GM21447 (cell line): ENCODE data around the gene GIT1.
A peak's percentile ranks its signal among the peaks of the same experiment; 100 is the strongest.

Source experiments
- ATAC-seq: cut with Tn5 transposase; IDR thresholded peaks from one replicate; pipeline ENCODE4 v1.9.1; 2021; ENCODE audit not compliant: unreplicated experiment

Gene GIT1

DNA sequence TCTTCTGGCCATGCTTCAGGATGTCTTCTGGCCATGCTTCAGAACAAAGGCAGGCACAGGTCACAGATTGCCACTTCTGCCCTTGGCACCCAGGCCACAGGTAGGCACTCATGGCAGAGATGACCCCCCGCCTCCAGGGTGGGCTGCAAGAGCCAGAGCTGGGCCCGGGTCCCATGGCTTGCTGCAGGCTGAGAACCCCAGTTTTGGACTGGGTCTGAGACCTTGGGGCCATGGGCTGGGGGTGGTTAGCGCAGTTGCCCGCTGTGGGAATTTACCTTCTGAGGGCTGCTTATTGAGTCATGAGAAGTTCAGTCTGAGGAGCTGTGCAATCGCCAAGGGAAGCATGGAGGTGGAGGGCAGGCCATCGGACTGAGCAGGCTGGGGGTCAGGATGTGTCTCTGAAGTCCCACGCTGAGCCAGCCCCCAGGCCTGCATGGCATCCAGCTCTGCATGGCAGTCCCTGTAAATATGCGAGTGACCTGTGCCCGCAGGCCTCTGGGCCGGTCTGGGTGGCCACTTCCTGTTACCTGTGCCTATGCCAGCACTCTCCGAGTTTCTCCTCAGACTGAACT, 5.2 kb upstream of the GIT1 start:
- ATAC-seq, result no peak

DNA sequence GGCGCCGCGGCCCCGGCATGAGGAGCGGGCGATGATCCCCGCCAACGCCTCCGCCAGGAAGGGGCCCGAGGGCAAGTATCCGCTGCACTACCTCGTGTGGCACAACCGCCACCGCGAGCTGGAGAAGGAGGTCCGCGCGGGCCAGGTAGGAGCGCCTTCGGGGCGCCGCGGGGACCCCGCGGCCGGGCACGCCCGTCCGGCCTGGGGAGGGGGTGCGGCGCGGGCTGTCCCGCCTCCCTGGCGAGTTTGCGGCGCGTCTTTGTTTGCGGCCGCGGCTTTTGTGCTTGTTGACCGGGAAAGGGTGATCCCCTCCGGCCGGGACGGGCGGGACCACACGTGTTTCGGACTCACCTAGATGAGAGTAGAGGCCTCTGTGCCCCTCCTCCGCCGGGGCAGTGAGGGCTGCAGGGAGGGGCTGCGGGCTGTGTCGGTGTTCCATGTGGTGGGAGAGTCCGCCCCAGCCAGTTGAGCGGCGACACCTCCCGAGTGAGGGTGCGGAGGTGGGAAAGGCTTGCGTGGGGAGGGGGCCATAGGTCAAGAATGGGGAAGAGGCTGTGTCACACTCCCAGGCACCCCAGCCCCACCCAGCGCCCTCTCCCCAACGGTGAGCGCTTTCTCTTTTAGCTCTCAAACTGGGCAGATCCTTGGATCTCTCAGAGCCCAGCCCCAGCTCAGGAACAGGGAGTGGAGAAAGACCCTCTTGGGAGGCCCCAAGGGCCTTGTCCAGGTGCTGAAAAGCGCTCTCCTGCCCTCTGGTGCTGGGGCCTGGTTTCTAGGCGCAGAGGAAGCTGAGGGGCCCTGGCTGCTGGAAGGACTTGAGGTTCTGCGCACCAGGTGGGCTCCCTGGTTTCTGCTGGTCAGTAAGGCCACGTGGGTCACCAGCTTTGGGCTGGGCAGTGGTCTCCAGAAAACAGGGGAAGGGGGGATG, 4.4 kb upstream of the GIT1 start:
- no peak for ATAC-seq

DNA sequence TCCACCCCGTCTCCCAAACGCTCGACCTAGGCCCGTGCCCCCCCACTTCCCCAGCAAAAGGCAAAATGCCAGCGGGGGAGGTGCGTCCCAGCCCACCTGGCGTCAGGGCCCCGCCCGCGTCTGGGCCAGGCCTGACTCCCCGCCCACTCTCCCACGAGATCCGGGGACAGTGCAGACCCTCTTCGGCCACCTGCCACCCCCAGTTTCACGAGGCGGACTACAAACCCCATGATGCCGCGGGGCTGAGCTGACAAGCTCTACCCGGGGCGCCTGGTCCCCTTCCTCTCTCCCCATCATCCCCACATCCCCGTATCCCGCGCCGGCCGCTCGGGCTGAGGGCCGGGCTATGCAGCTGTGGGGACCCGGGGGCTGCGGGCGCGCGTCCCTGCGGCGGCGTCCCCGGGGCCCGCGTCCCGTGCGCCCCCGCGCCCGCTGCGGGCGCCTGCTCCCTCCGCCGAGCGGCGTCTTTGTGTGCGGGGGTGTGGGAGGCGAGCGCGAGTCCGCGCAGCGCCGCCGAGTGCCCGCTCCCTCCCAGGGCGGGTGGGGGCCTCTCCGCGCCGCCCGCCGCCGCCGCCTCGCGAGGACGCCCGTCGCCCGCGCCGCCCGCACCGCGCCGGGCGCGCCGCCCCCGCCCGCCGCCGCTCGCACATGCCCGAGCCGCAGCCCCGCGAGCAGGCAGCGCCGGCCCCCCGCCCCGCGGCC, 3.6 kb upstream of the GIT1 start, which contains the start of gene ANKRD13B:
ANKRD13B (plus strand) TSS at position 283 of the 702 bp plus-strand sequence. CDS start 490 bp downstream, outside the sequence.
- ATAC-seq, result no peak

DNA sequence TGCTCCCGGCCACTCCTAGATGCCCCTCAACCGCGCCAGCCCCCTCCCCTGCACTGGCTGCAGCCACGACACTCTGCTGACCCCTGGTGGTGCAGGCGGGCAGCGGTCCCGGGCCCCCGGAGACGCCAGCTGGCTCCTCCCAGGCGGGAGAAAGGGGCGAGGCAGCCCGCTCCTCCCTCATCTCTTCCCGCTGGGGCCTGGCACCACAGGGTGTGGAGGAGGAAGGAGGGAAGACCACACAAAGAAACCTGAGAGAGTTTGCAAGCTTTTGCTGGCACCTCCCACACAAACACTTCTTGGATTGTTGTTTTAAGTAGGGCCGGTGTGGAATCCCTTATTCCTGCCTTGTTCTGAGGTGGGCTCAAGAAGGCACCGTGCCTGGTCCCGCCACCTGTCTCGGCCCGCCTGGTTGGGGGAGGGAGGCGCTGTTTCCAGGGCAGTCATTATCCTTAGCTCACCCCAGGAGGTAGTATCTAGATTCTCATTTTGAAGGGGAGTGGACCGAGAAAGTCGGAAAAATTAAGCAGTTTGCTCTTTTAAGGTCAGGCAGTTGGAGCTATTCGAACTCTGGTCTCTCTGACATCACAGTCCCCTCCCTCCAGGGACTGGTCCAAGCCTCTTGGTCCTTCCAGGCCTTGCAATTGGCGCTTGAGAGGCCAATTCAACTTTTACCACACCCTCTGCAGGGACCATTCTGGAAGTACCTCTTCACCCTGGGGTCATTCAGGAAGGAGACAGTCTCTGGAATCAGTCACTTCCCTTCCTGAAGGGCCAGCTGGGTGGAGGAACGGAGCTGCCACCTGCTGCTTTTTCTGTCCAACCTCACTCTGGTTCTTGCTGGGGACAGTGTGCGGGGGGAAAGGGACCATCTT, 2.5 kb upstream of the GIT1 start:
- no peak for ATAC-seq

DNA sequence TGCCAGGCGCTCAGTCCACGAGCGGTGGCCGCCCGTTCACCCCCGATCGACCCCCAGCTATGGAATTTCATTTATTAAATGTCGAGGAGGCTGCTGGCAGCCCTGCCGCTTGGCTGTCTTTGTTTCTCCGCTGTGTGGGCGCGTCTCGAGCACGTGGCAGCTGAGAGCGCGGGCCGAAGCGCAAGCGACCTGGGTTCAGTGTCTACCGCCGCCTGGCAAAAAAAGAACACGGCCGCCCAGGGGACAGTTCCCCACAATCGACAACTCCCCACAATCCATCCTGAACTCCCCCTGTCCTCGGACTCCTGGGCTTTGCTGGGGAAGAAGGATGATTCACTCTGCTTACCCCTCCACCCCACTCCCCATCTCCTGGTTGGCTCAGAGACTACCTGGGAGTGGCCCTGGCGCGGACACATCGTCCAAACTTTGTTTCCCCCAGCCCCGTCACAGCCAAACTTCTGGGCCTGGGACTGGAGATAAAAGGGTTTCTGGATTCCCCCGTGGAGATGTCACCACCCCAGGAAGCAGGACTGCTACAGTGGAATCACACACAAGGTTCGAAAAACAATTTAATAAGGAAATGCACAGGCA, 1.8 kb upstream of the GIT1 start:
- ATAC-seq, result no peak

DNA sequence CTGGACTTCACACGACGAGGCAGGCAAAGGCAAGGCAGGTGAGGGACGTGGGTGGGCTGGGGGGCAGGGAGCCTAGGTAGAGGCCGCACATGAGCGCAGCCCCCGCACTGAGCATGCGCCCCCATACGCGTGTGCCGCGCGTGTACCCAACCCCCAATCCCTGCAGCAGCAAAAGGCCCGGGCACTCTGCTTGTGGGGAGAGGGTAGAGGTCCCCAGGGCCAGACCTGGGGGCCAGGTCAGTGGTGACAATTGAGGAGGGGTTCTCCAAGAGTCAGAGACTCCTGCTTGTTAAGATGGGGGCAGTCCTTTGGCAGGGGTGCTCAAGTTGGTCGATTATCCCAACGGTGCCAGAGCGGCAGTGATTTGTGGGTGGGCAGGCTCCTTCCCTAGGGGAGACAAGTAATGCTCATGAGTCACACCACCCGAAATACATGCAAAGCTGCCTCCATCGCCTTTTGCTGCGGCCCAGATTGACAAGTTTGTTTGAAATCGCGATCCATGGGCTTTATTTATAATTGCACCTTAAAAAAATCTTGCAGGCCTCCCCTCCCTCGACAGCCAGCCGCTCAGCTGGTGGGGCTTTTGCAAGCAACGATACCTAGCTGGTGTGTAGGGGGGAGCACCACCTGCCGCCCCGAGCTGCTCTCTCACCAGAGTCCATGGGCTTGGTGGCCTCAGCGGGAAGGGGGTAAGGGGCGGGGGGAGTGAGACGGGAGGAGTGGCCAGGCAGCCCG, 1.1 kb upstream of the GIT1 start:
- no peak for ATAC-seq

DNA sequence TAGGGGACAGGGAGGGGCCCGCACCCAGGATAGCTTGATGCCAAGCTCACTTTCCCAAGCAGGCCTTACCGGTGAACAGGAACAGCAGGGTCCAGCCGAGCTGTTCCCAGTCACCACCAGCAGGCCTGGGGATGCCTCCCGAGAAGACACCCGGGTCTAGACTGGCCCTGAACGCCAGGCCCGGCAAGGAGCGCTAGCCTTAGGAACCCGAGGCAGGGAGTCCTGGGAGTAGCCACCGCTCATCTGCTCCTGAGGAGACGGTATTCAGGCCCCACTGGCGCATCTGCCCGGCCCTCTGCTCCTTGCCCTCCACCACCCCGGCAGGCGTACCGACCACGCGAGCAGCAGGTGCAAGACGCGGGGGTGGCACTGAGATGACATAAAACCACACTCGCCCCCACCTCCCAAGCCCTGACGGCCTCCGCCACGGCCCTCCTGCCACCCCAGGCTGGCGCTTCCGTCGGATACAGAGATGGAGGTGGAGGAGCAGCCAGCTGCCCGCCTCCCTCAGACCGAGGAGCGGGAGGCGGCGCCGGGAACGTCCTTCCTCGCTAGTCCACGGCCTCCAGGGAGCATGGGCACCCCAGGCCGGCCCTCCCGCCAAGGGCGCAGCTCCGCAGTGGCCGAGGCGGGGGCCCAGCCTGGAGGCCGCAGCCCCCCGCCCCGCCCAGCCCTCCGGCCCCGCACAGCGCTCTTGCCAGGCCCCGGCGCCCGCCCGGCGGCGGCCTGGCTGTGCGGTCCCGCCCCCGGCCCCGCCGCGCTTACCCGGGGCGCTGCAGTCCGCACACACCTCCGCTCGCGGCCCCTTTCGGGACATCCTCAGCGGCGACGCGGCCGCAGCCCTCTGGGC, 661 bp downstream of the GIT1 start:
- peak; percentile 8 for ATAC-seq

DNA sequence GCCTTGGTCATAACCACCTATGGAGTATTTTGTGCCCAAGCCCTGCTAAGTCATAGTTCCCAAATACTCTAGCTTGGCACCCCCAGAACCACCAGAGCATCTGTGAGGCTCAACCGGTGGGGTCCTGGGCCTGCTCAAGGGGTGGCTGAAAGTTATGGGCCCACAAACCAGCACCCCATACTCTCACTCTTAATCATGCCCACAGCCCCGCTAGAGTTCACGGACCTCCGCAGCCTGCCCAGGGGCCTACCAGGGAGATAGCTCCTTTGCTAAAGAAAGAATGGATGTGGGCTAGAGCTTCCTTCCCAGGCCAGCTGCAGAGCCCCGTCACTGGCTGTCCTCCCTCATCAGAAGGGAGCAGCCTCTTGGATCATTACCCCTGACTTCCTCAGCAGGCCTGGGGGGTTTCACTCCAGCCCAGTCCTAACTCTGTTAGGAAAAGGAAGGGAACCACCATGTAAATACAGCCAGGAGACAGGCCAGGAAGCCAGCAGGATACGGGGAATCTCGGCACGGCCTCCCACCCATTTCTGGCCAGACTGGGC, 1.4 kb downstream of the GIT1 start:
- no peak for ATAC-seq

DNA sequence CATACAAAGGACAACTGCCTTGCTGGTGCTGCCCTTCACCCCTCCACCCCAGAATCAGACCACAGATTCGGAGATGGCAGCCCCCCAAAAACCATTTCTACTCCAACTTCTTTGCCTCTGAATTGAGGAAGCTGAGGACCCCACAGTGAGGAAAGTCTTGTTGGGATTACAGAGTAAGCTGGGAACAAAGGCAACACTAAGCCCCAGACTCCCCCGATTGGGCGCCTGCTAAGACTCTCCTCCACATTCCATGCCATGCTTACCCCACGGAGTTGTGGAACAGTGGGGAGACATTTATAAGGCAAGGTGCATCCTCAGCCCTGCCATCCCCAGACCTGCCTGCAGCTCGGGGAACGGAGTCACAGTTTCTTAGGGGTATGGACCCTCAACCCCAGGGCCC, 1.9 kb downstream of the GIT1 start:
- no peak for ATAC-seq

DNA sequence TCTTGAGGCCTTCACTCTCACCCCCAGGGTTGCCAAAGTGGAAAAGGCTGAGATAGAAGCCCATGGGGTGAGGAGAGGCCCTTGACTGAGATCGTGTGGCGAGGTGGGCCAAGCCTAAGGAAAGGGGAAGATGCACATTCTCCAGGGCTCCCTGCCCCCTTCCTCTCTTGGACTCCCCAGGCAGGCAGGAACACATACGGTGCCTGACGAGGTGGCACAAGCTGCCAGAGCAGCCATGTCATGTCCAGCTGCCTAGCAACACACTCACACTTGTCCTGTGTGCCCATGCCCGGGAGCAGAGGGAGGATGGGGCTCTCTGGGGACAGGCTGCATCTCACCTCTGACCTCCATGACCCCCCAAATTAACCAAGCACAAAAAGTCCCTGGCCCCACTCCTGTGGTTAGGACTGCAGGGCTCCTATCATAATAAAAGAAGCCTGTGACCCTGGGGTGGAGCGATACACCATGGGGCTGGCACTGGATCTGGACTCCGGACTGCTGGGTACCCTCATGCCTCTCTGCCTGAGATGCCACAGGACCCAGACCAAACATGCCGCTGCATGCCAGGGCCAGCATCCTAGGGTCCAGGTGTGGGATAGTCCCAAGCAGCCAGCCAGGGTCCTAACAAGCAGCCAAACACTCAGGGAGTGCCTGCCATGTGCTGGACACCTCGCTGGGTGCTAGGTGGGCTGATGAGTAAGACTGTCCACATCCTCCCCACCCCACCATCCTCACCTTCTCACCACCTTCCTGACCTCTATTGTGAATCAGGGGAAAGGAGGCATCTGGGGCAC, 2.6 kb downstream of the GIT1 start:
- no peak for ATAC-seq

DNA sequence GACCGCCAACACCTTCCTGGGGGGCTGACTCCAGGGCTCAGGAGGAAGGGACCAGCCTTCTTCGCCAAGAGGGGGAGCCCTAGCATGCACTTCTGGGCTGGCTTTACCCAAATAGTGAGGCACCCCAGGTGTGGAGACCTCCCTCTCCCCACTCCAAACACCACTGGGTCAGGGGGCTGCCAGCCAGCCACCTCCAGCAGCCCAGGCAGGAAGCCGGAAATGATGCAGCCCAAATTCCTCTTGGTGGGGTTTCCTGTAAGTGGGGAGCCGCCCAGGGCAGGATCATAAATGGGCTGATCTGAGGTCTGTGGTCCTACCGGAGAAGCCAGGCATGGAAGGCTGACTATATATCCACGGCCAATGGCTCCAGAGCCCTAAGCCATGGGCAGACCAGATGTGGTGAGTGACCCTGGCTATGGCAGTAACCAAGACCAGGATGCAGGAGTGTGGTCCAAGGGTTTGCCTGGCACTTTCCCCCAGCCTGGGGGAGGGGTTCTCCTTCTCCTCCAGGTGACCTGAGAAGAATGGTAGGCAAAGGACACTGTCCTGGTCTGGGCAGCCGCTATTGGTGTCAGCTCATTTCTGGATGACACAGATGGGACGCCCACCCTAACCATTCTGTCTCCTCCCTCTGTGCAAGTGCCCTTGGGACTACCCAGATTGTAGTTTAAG, 4.2 kb downstream of the GIT1 start:
- ATAC-seq, result no peak

DNA sequence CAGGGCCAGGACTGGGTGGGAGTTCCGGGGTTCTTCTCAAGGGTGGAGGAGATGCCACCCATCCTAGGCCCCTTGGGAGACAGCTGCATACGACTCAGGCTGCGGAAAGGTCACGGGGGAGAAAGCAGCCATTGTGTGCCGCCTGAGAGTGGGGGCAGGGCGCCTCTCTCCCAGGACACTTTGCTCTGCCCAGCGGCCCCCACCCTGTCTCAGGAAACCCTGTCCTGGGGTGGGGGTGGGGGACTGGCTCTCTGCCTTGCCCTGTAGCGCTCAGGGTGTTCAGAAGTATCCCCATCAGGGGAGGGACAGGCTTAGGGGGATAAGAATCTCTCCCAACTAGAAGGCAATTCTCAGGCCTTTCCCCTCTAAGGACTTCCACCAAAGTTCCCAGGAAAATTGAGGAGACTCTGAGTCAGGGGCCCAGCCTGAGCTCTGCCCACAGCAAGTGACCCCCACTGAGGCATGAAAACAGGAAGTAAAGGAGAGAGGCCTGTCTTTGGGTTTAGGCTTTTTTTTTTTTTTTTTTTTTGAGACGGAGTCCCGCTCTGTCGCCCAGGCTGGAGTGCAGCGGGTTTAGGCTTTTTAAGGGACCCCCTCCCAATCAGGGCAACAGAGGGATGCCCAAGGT, 4.9 kb downstream of the GIT1 start:
- no peak for ATAC-seq

DNA sequence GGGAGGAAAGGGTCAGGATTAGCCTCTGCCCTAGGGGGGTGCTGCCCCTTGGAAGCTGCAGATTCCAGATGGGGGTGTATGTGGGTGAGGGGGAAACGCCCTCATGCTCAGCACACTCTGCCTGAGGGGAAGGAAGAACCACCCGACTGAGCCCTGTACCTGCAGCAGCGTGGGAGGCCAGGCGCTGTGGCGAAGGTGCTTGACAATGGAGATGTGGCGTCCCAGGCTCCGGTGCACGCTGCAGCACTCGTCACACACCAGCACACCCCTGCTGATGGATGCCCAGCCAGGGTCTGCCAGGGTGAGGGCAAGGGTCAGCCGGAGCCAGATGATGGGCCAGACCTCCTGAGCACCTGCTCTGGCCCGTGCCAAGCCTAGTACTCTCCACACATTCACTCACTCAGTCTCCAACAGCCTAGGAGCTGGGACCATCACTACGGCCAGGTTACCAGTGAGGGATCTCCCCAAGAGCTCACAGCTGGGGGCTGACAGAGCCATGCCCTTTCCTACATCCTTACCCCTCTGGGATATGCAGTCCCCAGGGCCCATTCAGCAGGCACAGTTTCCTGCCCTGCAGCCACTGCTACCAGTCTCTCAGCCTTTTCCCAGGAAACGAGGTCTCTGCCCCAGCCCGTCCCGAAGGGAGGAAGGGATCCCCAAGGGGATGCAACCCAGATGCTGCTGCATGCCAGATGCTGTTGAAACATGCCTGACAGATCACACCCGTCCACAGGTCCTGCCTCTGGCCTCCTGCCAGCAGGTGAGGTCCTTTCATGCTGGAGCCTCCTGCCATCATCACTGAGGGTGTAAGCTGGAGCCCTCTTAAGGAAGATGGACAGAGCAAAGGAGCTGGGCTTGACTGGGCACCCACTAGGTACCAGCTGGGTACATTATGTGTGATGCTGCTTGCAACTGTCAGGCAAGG, 5.9 kb downstream of the GIT1 start:
- no peak for ATAC-seq

DNA sequence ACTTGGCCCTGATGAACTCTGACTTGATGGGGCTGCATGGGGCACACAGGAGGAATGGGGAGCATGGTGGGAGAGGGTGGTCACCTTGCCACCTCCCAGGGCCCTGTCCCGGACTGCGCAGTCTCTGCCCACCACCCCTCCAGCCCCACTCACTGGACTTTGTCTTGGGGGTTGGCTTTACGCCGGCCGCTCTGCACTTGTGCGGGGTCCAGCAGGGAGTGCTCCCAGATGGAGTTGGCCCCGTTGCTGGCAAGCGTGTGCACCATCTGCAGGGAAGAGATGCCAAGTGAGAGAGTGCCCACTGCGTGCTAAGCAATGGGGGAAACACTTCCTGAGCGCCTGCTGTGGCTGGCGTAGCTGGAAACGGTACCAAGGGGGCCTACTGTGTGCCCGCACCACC, 6.7 kb downstream of the GIT1 start:
- ATAC-seq, result no peak

DNA sequence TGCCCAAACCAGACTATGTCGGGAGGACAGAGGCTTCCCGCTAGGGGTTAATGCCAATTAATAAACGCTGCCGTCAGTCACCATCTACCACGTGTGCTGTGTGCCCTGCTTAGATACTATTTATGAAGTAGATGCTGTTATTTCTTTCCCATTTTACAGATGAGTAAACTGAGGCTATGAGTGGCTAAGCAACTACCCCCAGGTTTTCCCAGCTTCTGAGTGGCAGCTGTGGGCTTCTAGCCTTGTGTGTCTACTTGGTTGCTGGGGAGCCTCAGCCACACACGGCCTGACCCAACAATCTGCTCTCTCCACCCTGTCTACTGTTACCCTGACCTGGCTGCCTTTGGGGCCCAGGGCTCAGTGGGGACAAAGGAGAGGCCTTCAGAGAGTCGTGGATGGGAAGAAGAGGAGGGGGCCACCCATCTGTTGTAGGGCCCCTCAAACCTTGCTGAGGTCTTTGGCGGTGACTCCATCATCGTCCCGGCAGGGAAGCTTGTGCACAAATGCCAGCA, 7.1 kb downstream of the GIT1 start:
- ATAC-seq, result no peak
